ENCODE results near the gene PAFAH2.

The PAFAH2 gene

GRCh38 chr1:26031196-26031595 lies 33.3 kb upstream of the PAFAH2 start:
- DNase-seq, result no peak

DNA sequence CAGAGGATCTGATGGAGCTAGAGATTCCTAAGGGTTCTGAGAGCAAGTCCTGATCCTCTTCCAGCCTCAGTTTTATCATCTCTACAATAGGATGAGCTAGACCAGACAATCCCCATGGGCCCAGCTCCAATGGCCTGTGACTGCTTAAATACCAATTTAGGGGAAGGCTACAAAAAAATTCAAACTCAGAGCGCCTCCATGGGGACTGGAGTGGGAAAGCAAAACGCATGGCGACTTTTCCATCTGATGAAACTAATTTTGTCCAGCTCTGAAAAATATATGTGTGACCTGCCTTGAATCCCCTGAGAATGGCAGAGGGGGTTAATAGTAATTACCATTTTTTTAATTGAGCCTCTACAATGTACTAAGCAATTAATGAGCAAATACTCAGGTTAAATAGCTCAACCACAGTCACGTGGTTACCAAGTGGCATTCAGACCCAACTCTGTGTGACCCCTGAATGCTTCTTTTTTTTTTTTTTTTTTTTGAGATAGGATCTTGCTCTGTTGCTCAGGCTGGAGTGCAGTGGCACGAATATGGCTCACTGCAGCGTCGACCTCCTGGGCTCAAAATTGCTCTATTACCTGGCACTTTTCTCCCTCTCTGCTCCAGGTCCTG lies 32.1 kb upstream of the PAFAH2 start:
- DNase-seq, result no peak

- no peak for DNase-seq
Observed at GRCh38 chr1:26029054-26029863, 31.4 kb upstream of the PAFAH2 start.

- DNase-seq, result peak in 2 of 14 donors; percentile 6 to 31
Observed at GRCh38 chr1:26028490-26028980, 30.7 kb upstream of the PAFAH2 start.

- DNase-seq, result no peak
Observed at GRCh38 chr1:26027716-26028489, 30.0 kb upstream of the PAFAH2 start.

- DNase-seq, result no peak
Observed at GRCh38 chr1:26025517-26025916, 27.7 kb upstream of the PAFAH2 start.

DNA sequence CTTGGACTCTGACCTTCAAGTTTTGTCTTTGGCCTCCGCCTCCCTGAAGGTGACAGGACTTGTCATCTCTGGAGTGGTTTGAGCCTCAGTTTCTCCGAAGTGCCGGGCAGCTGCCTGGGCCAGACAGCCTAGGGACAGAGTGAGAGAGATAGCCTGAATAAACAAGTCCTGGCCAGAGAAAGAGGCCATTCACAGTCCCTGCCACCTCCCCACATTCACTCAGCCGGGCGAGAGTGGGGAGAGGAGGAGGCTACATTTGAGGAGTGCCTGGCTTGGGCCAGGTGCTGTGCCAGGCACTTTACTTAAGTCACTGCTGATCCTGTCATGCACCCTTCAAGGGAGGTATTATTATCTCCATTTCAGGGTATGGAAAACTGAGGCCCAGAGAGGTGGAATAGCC lies 27.2 kb upstream of the PAFAH2 start:
- peak in 1 of 14 donors; percentile 11 for DNase-seq

DNA sequence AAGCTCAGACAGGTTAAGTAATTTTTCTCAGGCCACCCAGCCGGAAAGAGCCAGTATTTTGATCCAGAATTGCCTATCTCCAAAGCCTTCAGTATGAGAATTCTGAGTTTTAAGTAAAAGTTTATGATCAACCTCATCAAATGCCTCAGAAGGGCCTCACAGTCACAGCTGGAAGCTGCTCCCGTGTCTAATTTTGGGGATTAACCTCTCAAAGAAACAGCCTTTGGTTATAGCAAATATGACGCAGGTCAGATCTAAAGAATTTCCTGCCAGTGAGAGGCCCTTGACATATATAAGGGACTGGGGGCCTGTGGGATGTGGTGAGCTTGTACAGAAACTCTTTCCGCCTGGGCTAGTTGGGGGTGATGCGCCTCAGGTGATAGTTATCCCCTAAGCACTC lies 26.0 kb upstream of the PAFAH2 start:
- no peak for DNase-seq

DNA sequence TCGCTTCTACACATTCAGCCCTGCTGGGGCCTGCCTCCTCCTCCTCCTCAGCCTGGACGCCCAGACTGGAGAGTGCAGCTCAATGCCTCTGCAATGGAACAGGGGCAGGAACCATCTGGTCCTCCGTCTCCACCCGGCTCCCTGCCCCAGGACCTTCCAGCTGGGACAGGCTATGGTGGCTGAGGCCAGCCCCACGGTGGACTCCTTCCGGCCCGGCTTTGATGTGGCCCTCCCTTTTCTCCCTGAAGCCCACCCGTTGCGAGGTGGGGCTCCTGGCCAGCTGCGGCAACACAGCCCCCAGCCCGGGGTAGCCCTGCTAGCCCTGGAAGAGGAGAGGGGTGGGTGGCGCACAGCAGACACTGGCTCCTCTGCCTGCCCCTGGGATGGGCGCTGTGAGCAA lies 25.1 kb upstream of the PAFAH2 start:
- no peak for DNase-seq

DNA sequence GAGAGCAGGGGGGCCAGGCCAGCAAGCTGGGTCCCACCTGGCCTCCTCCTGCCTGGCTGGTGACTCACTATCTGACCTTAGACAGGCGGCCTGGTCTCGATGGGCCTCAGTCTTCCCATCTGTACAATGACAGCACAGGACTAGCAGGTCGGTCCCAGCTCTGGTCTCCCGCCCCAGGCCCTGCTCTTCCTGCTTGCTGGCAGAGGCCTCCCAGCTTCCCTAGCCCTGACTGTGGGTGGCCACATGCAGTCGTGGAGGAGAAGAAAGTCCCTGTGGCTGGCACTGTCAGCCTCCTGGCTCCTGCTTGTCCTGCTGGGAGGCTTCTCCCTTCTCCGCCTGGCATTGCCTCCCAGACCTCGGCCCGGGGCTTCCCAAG lies 24.5 kb upstream of the PAFAH2 start:
- no peak for DNase-seq

DNA sequence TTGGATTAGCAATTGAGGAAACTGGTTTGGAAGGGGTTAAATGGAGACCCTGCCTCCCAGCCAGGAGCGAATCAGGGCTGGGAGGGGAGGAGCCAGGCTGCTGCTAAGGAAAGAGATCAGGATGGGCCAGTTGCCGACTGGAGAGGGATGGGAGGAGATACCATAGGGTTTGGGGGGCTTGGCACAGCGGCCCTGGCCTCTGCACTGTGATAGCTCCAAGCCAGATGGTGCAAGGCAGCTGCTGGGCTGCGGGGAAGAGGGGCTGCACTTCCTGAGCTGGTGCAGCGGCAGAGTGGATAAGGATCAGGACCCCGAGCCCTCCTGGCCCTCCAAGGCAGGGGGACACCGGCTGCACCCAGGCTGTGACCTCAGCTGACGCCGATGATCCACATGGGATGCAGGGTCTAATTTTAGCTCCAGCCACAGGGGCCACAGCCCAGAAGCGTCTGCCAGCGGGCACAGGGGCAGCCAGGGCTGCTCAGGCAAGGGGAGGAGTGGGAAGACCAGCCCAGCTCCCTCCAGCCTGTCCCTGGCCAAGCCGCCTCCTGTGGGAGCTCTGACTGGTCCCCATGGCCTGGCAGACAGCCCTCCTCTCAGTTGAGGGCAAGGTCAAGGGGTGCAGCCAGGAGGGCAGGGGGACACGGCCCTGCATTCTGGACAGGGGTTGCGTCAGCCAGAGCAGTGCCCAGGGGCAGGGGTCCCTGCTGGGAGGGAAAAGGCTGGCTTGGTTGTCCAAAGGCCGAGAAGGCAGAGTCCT lies 24.0 kb upstream of the PAFAH2 start, which contains the start of gene EXTL1:
Gene EXTL1 (plus strand): TSS at position 129 of the 757 bp plus-strand sequence. CDS start 872 bp downstream, outside the sequence.
- peak in 6 of 14 donors; percentile 15 to 60 (median 32) for DNase-seq

- DNase-seq, result no peak
Observed at GRCh38 chr1:26020941-26021646, 23.2 kb upstream of the PAFAH2 start.

- no peak for DNase-seq
Observed at GRCh38 chr1:26020330-26020768, 22.5 kb upstream of the PAFAH2 start.

DNA sequence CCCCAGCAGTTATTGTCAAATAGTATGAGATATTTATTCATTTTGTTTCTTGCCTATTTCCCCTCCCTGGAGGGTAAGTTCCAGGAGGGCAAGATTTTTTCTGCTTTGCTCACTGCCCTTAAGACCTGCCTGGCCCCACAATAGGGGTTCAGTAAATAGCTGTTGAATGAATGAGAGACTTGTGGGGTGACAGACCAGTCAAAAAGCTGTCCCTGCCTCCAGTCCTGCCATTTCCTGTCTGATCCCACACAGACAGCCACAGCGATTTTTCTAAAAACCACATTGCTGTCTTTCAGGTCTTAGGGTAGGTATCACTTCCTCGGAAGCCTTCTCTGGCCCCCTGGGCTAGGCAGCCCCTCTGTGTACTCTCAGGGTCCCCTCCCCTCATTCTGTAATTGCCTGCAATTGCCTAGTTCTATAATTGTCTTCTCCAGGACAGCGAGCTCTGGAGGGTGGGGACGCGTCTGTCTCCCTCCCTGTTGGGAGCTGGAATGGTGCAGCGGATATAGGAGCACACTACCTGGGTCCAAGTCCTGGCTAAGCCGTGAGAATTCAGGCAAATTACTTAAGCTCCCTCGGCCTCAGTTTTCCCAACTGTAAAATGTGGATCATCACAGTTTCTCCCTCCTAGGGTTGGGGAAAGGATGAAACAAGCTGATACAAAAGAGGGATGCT lies 21.9 kb upstream of the PAFAH2 start:
- DNase-seq, result no peak

- no peak for DNase-seq
Observed at GRCh38 chr1:26017606-26018005, 19.7 kb upstream of the PAFAH2 start.

GRCh38 chr1:26016953-26017545 lies 19.2 kb upstream of the PAFAH2 start:
- no peak for DNase-seq

DNA sequence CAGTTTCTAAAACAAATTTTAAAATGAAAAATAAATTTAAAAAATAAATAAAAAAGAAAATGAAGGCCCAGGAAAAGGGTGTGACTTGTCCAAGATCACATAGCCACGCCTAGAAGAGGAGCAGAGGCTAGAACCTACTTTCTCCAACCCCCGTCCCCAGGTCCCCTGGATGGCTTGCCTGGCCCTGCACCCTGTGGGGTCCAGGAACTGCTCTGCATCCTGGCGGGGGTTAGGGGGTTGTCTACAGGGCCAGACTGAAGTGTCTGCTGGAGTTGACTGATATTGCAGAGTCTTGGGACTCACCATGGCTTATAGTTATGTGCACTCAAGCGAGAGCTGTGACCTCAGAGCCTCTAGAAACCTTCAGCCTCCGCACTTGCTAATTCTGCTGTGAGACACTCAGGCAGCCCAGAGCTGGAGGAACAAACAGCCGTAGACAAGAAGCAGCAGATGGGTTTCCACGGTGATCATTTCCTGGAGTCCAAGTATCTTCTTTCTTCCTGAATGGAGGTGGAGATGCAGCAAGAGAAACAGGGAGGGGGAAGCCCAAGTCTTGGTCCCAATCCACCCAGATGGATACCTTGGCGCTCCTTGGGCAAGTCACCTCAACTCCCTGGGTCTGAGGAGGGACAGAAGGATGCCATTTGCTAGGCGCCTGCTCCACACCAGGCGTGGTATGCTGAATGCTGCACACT lies 18.5 kb upstream of the PAFAH2 start:
- DNase-seq, result no peak

- DNase-seq, result no peak
Observed at GRCh38 chr1:26015358-26015757, 17.5 kb upstream of the PAFAH2 start.

GRCh38 chr1:26014179-26014578 lies 16.3 kb upstream of the PAFAH2 start:
- no peak for DNase-seq

DNA sequence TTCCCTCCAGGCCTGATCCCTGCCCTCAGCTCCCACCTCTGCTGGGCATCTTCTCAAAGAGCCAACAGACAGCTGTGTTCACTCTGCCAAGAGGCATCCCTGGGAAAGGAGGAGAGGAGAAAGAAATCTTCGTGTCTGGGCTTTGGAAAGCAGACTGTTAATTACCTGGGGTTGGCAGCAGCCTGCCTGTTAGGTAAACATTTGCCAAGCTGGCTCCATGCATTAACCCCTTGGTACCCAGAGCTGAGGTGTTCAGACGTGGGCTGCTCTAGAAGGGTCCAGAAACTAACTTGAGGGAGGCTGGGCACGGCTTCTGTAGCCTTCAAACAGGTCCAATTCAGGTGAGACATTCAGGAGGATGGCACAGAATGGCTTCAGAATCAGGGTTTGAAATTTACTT lies 15.0 kb upstream of the PAFAH2 start:
- no peak for DNase-seq
